ENCODE measurements around the gene BBS4.
"Not testable (repeated sequence)": the region's sequence is repeated elsewhere in the genome, so short reads cannot be mapped to it uniquely, and the experiment has no call there.

DNA sequence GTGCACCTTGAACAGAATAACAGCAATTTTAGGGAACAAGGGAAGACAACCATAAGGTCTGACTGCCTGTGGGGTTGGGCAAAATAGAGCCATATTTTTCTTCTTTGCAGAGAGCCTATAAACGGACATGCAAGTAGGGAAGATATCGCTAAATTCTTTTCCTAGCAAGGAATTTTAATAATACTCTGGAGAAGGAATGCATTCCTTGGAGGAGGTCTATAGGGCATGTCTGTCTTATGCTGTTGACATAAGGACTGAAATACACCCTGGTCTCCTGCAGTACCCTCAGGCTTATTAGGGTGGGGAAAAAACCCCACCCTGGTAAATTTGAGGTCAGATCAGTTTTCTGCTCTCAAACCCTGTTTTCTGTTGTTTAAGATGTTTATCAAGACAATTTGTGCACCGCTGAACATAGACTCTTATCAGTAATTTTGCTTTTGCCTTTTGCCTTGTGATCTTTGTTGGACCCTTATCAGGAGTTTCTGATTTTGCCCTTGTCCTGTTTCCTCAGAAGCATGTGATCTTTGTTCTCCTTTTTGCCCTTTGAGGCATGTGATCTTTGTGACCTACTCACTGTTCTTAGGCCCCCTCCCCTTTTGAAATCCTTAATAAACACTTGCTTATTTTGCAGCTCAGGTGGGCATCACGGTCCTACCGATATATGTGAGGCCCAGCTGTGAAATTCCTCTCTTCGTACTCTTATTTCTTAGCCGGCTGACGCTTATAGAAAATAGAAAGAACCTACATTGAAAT is 22.7 kb downstream of the BBS4 start:
- TF ChIP-seq CTCF (conservative IDR thresholded peaks at IDR 0.05 in 1 of 2, IDR thresholded peaks at IDR 0.05 in 1 of 2; ENCODE audit: extremely low read depth in 1 of 2, insufficient read depth in 1 of 2, low read depth in 1 of 2, low read length in 2 of 2); EZH2 (IDR thresholded peaks at IDR 0.05; ENCODE audit: borderline replicate concordance, low read length): not testable (repeated sequence)

All from mammary epithelial cell (primary cell).